ELR (cell line): ENCODE data around the gene KRT5.
A peak's percentile ranks its signal among the peaks of the same experiment; 100 is the strongest.
"Not testable (repeated sequence)": the region's sequence is repeated elsewhere in the genome, so short reads cannot be mapped to it uniquely, and the experiment has no call there.

Source experiments
- DNase-seq: peaks from one replicate; pipeline ENCODE4 v3.0.0-alpha.2; 2015; ENCODE audit warnings: low read depth

KRT5 gene

DNA sequence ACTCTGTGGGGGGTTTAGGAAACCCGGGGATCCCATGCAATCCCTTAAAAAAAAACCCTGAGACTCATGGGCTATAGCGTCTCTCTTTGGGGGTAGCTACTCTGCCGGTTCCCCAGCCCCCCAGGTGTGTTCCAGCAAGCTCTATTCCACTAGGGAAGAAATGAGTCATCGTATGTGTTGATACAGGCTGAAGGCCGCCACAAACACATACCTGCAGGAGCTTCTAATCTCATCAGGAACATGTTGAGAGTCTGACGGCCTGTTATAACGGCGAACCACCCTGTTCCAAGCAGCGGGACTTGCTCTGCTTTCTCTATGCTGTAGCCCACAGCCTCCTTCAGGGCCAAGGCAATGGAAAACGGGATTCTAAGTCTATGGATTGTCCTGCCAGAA is 977 bp upstream of the KRT5 start:
- peak; percentile 19 for DNase-seq

- DNase-seq = no peak
Observed at GRCh38 chr12:52519387-52519703, 849 bp downstream of the KRT5 start.

DNA sequence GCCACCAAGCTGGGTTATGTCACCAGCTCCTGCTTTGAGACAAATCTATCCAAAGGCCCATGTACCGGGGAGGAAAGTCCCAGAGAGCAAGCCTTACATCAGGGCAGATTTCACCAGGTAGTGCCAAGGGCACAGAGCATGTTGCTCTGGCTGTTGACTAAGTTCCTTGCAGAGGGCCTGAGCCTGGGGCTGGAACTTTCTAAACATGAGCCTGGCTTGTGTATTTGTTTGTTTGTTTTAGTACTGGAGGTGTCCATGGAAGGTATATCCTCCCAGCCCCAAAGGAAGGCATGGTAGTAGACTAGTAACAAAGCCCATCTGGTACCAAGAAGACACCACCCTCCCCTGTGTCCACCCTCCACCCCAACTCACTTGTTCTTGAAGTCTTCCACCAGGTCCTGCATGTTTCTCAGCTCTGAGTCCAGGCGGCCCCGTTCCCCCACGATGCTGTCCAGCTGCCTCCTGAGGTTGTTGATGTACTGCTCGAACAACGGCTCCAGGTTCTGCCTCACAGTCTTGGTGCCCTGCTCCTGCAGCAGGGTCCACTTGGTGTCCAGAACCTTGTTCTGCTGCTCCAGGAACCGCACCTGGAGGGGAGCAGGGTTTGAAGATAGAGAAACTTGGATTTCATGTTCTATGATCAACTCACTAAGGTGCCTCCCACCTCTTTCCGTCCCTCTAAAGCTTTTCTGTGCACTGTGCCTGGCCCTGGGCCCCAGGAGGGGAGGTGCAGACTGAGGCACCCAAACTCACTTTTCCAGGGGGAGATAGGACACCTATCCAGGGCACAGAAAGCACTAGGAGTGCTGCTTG is 1.4 kb downstream of the KRT5 start:
- no peak for DNase-seq

DNA sequence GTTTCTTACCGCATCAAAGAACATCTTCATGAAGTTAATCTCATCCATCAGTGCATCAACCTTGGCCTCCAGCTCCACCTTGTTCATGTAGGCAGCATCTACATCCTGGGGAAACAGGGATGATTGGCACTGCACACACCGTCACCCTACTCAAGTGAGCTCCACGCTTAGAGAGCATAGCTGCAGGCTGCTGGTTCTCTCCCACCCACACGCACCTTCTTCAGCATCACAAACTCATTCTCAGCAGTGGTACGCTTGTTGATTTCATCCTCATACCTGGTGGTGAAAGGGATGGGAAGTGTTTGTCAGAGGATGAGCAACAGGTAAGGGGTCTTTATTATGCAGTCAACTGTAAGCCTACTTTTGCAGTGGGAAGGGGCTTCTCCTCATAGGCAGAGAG is 2.3 kb downstream of the KRT5 start:
- DNase-seq = no peak

DNA sequence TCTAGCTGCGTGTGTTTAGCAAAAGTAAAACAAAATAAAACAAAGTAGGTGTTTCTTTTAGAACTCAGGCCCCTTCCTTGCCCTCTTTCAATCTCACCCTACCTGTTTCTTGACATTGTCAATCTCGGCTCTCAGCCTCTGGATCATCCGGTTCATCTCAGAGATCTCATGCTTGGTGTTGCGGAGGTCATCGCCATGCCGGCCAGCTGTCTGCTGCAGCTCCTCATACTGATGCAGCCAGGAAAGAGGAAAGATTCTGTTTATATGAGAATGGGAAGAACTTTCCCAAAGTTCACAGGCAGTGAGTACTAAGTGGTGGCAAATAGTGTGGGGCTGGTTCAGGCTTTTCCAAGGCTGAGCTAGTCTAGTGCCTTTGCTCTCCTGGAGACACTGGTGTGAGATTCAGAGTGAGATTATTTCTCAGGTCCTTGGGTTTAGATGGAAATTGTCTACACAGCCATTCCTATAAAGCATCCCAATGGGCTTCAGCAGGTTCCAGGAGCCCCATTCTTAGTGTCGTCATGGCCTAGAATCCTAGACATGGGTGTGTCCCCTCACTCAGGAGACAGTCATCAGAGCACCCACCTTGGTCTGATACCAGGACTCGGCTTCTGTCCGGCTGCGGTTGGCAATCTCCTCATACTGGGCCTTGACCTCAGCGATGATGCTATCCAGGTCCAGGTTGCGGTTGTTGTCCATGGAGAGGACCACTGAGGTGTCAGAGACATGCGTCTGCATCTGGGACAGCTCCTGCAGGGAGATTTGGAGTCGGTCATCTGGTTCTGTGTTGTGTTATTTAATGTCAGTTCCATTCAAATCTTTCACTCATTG is 3.0 kb downstream of the KRT5 start:
- DNase-seq = no peak

GRCh38 chr12:52515927-52516831 is 4.0 kb downstream of the KRT5 start:
- no peak for DNase-seq

DNA sequence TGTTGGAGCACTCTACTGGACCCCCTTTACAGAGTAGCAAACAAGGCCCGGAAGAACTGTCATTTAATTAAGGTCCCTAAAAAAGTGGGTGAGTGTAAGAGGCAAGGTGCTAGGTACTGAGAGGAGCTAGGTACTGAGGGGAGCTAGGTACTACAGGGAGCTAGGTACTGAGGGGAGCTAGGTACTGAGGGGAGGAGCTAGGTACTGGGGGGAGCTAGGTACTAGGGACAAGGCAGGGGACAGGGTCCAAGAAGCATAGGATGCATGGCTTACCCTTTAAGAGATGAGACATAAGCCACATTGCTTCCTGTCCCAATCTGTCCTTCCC is 4.9 kb downstream of the KRT5 start:
- no peak for DNase-seq

DNA sequence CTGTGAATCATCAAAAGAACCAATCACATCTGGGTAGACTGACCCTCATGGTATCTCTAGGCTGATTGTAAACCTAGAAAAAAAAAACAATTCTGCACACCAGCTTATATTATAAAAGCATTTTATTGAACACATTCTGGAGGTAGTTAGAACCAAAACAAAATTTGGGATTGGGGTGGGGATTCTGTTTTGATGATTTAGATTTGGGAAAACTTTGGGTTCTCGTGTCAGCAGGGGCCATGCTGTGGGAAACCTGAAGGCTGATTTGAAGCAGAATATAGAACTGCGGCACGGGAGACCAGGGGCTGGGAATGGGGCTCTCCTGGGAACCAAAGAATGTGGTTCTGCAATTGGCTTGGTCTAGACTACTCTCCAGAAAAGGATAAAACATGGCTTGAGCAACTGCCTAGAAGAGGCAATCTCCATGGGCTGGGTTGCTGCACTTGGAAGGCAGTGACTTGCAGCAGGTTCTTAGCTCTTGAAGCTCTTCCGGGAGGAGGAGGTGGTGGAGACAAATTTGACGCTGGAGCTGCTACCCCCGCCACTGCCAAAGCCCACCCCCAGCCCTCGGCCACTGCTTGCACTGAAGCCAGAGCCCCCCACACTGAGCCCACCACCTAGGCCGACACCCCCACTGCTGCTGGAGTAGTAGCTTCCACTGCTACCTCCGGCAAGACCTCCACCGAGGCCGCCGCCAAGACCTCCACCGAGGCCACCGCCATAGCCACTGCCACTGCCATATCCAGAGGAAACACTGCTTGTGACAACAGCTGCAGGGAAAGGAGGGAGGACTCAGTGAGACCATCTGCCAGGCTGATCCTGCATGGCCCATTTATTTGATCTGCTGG is 5.5 kb downstream of the KRT5 start:
- DNase-seq = no peak

- no peak for DNase-seq
Observed at GRCh38 chr12:52513736-52514135, 6.5 kb downstream of the KRT5 start.

- no peak for DNase-seq
Observed at GRCh38 chr12:52508211-52508610, 12.0 kb downstream of the KRT5 start.

GRCh38 chr12:52506858-52507715 is 13.1 kb downstream of the KRT5 start:
- DNase-seq = peak; percentile 68

- DNase-seq = no peak
Observed at GRCh38 chr12:52502877-52503276, 17.3 kb downstream of the KRT5 start.

DNA sequence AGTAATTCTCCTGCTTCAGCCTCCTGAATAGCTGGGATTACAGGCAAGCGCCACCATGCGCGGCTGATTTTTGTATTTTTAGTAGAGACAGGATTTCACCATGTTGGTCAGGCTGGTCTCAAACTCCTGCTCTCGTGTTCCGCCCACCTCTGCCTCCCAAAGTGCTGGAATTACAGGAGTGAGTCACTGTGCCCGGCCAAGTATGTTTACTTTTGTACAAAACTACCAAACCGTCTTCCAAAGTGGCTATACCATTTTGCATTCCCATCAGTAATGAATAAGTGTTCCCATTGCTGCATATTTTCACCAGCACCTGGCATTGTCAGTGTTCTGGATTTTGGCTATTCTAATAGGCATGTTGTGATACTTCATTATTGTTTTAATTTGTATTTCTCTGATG is 18.7 kb downstream of the KRT5 start:
- DNase-seq = no peak

DNA sequence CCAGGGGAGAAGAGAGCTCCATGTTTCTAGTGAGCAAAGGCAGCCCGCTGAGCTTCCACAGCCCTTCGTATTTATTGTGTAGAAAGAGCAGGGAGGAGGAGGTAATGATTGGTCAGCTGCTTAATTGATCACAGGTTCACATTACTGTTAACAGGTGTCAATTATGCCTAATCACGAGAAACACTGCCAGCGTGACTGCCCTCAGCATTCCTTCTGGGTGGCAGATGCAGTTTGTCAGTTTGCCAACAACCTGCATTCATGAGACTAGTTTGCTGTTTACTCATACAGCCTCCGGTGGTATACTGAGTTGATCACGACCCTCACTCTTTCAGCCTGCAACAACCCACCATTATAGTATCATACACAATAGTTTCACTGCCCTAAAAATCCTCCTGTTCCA is 19.6 kb downstream of the KRT5 start:
- DNase-seq = not testable (repeated sequence)

DNA sequence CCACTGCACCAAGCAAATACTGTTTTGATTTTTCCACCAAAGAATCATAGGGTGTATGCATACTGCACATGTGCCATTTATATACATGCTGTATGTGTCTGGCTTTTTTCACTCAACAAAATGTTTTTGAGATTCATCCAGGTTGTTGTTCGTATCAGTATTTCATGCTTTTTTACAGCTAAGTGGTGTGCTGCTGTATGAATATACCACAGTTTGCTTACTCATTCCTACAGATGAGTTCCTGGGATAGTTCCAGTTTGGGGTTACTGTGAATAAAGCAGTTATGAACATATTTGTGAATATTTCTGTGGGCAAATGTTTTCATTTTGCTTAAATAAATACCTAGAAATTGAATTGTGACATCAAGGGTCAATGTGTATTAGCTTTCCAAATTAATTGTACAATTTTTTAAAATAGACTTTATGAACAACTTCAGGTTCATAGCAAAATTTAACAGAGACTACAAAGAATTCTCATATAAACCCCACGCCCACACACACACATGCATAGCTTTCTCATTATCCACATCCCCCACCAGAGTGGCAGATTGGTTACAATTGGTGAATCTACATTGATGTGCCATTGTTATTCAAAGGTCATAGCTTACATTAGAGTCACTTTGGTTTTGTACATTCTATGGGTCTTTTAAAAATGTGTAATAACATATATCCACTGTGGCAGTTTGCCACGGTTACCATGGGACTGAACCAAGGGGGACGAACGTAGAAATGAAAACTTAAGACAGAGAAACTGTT is 20.2 kb downstream of the KRT5 start:
- peak; percentile 42 for DNase-seq

- no peak for DNase-seq
Observed at GRCh38 chr12:52498946-52499345, 21.2 kb downstream of the KRT5 start.

GRCh38 chr12:52497975-52498374 is 22.2 kb downstream of the KRT5 start:
- DNase-seq = no peak

DNA sequence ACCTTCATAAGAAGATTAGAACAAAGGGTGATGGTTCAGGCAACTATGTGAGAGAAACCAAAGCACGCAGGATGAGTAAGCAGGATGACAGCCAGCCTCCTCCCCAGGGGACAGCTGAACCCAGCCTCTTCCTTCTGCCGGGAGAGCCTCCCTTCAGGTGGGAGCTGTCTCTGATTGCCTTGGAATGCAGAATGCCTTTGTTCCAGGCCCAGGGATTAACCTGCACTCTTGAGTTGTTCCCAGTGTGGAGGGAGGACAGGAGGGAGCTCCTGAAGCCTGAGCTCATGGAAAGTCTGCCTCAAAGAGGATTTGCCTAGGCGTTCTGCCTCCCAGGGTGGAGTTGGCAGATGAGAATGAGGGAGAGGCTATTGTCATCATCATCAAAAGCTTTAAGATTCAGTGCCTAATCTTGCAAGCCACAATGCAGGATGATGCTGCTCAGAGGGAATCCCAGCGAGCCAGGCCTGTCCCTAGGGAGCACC is 23.6 kb downstream of the KRT5 start:
- peak; percentile 76 for DNase-seq

DNA sequence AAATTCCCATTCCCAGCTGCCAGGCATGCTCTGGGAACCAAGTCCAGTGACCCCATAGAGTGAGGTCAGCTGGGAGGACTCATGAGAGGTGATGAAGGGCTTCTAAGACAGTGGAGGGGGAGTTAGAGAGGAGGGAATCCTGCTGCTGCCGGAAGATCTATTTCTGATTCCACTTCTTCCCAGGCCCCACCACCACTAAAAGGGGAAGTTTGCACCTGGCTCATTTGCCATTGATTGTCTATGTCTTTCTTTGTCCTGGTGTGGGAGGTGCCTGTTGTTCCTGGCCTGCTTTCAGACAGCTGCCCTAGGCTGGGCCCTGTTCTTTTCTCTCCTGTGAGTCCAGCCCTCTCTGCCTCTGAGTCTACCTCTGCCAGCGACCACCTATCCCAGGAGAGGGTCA is 24.1 kb downstream of the KRT5 start:
- no peak for DNase-seq

GRCh38 chr12:52495389-52495788 is 24.8 kb downstream of the KRT5 start:
- DNase-seq = no peak
